B cell (primary cell): Measurements from ENCODE around the gene ZC3H7B. TPM values are rescaled to one million over a fixed set of nuclear protein-coding genes. Genes with fewer than 3 reads are reported as not detected.

Source experiments
- ATAC-seq: fragments of 200-7000 bp; cut with Tn5 transposase; one replicate; pipeline ENCODE4 v1.10.0; 2021; ENCODE audit warnings: low read depth, mild to moderate bottlenecking, moderate number of reproducible peaks, moderate library complexity
- CTCF ChIA-PET: fragments of 350-600 bp; sonication (Branson Sonifier 250); formaldehyde crosslinking; loops from one replicate; lab custom pipeline; 2021; ENCODE audit warnings: antibody characterized with exemption, inconsistent platforms; lab: Charles Lee
- POLR2A ChIA-PET: fragments of 350-600 bp; sonication (Branson Sonifier 250); formaldehyde crosslinking; loops from one replicate; lab custom pipeline; 2021; ENCODE audit warnings: antibody characterized with exemption; lab: Charles Lee
- DNase-seq: peaks from one replicate; pipeline ENCODE4 v3.0.0; 2013
- H2AFZ ChIP-seq: 2 replicates; pipeline ENCODE4 v1.6.1; 2012; ENCODE audit warnings: mild to moderate bottlenecking, low read depth, low read length; ENCODE audit not compliant: insufficient read depth, poor library complexity, severe bottlenecking
- H3K27ac ChIP-seq, 2 donors: 1 replicate in 1 of 2; 2 replicates in 1 of 2; pipeline ENCODE4 v1.5.1; 2012 to 2013; ENCODE audit warnings: low read length in 2 of 2, mild to moderate bottlenecking in 2 of 2, moderate library complexity in 1 of 2
- H3K27me3 ChIP-seq, 4 experiments: fragments of 200-600 bp in 1 of 4; sonication (generic) in 1 of 4; replicated peaks in 1 of 4; 1 replicate in 2 of 4; 2 replicates in 2 of 4; pipeline versions ENCODE4 v1.6.1 to v1.7.0; 2013 to 2016; ENCODE audit warnings: low read length in 3 of 4, mild to moderate bottlenecking in 2 of 4, mixed read lengths in 1 of 4, moderate library complexity in 1 of 4; ENCODE audit not compliant: insufficient read depth in 4 of 4, control insufficient read depth in 3 of 4; ENCODE audit errors: control extremely low read depth in 1 of 4
- H3K36me3 ChIP-seq, 2 experiments: replicated peaks in 1 of 2; 1 replicate in 1 of 2; 2 replicates in 1 of 2; pipeline versions ENCODE4 v1.6.1 to v1.7.1; 2013; ENCODE audit warnings: low read length in 1 of 2; ENCODE audit not compliant: insufficient read depth in 2 of 2, control insufficient read depth in 1 of 2; ENCODE audit errors: control extremely low read depth in 1 of 2, extremely low read depth in 1 of 2
- H3K4me1 ChIP-seq, 2 donors: fragments of 200-600 bp in 1 of 2; sonication (generic) in 1 of 2; 1 replicate in 1 of 2; 2 replicates in 1 of 2; pipeline versions ENCODE4 v1.5.1 to v1.6.1; 2013 to 2017; ENCODE audit warnings: low read length in 2 of 2; ENCODE audit not compliant: control insufficient read depth in 2 of 2, insufficient read depth in 2 of 2
- H3K4me2 ChIP-seq: replicated peaks from 2 replicates; pipeline ENCODE3; 2012; ENCODE audit warnings: mild to moderate bottlenecking, low read depth, low read length; ENCODE audit not compliant: poor library complexity, severe bottlenecking
- H3K4me3 ChIP-seq, 5 experiments: fragments of 200-600 bp in 1 of 5; sonication (generic) in 1 of 5; 1 replicate in 3 of 5; 2 replicates in 2 of 5; pipeline versions ENCODE4 v1.5.1 to v1.7.0; 2011 to 2016; ENCODE audit warnings: low read length in 4 of 5, mild to moderate bottlenecking in 4 of 5, low read depth in 2 of 5, control low read depth in 1 of 5, moderate library complexity in 1 of 5; ENCODE audit not compliant: insufficient read depth in 1 of 5; ENCODE audit errors: control extremely low read depth in 1 of 5, extremely low read depth in 1 of 5
- H3K79me2 ChIP-seq: fragments of 200-600 bp; sonication (generic); one replicate; pipeline ENCODE4 v1.6.0; 2016; ENCODE audit warnings: low read length; ENCODE audit not compliant: control insufficient read depth, insufficient read depth
- H3K9ac ChIP-seq: fragments of 200-600 bp; sonication (generic); 2 replicates; pipeline ENCODE4 v1.6.1; 2017; ENCODE audit warnings: mild to moderate bottlenecking, low read length, moderate library complexity
- H3K9me3 ChIP-seq, 3 donors: one replicate each; pipeline versions ENCODE4 v1.6.1 to v1.7.1; 2013; ENCODE audit warnings: low read length in 2 of 3; ENCODE audit not compliant: control insufficient read depth in 2 of 3, insufficient read depth in 1 of 3; ENCODE audit errors: control extremely low read depth in 1 of 3
- H4K20me1 ChIP-seq: 2 replicates; pipeline ENCODE4 v1.6.0; 2012; ENCODE audit warnings: mild to moderate bottlenecking, low read length; ENCODE audit not compliant: insufficient read depth, control insufficient read depth, poor library complexity, severe bottlenecking
- H3K27ac Mint-ChIP-seq: one replicate; pipeline ENCODE4 v1.8.0; 2021; ENCODE audit warnings: mixed read lengths
- H3K27me3 Mint-ChIP-seq: one replicate; pipeline ENCODE4 v1.8.0; 2021; ENCODE audit warnings: mixed read lengths
- H3K4me1 Mint-ChIP-seq: one replicate; pipeline ENCODE4 v1.8.0; 2021; ENCODE audit warnings: mixed read lengths
- H3K4me3 Mint-ChIP-seq: one replicate; pipeline ENCODE4 v1.8.0; 2021; ENCODE audit warnings: mixed read lengths
- H3K9me3 Mint-ChIP-seq: one replicate; pipeline ENCODE4 v1.8.0; 2022; ENCODE audit warnings: mixed read lengths; ENCODE audit not compliant: insufficient read depth
- CTCF ChIP-seq: fragments of 200-600 bp; IDR thresholded peaks from one replicate; pipeline ENCODE4 v1.8.0; 2022; ENCODE audit warnings: antibody characterized with exemption, mild to moderate bottlenecking
- EZH2 ChIP-seq: IDR thresholded peaks from 2 replicates; pipeline ENCODE4 v1.6.1; 2012; ENCODE audit warnings: borderline replicate concordance, low read depth, mild to moderate bottlenecking, moderate library complexity, low read length; ENCODE audit not compliant: insufficient read depth, poor library complexity, severe bottlenecking
- WGBS: methylation state at CpG from one replicate; pipeline ENCODE4 v1.1.5; 2013; ENCODE audit warnings: missing lambda C conversion rate; ENCODE audit not compliant: insufficient coverage; 5-methylcytosine and 5-hydroxymethylcytosine counted together
- intact Hi-C: fragments of 100-400 bp; cut with micrococcal nuclease; formaldehyde crosslinking; loops from one replicate; pipeline ENCODE4 v1.10.0; 2022
- polyA plus RNA-seq: library from polyadenylated mRNA; depleted of rRNA; stranded (reverse); fragments of >200 nt; gene quantifications from 2 replicates; pipeline ENCODE4 v1.2.3, GENCODE V29; 2012
- total RNA-seq, 2 donors: library from RNA; stranded (reverse); fragments of 120-200 nt in 1 of 2; gene quantifications; 1 replicate in 1 of 2; 2 replicates in 1 of 2; pipeline versions ENCODE4 v1.2.3 to v1.2.4, GENCODE V29; 2013 to 2022

ZC3H7B gene
- total and polyA plus RNA-seq, 2 donors (not counting 1 experiment from before 2014, with no cell fraction given): 29.8 to 41.9 TPM

- intact Hi-C loops: no loop called here
- Mint-ChIP-seq H3K9me3 (no peaks in the 10 kb centered on the region), H3K4me3 (no peak overlapping the region), H3K27me3 (no peaks in the 10 kb centered on the region), H3K27ac (no peak overlapping the region), H3K4me1 (no peaks in the 10 kb centered on the region)
- no peaks in the 10 kb centered on the region for H3K27me3 ChIP-seq
- H2AFZ ChIP-seq: no peak overlapping the region
- no peak overlapping the region for H3K27ac ChIP-seq
- H3K79me2 ChIP-seq: no peaks in the 10 kb centered on the region
- H4K20me1 ChIP-seq: no peaks in the 10 kb centered on the region
- H3K9me3 ChIP-seq: no peaks in the 10 kb centered on the region
- H3K4me1 ChIP-seq: no peaks in the 10 kb centered on the region
- H3K9ac ChIP-seq: no peak overlapping the region
- WGBS: 95% methylated on average over 14 of the region's 15 CpGs
- H3K4me2 ChIP-seq: no peak overlapping the region
- ATAC-seq: no peak
- no peak overlapping the region for H3K4me3 ChIP-seq
- POLR2A ChIA-PET: no interaction called here
- no peak for DNase-seq
- H3K36me3 ChIP-seq: peaks cover 6 to 71% of the 10 kb centered on the region in 2 experiments
- TF ChIP-seq EZH2 (no peak), CTCF (no peak)
- CTCF ChIA-PET: interaction anchor here (0.6 to 1.5 kb wide), 2 partner anchors 39 to 830 kb away, joined by 3 read pairs; partner anchors contain the start of gene ZC3H7B
These were observed 39.0 kb upstream of the ZC3H7B start for GRCh38 chr22:41262250-41262765.

- Histone ChIP-seq H3K27me3 (no peaks in the 10 kb centered on the region), H4K20me1 (no peaks in the 10 kb centered on the region), H3K9ac (no peak overlapping the region), H3K4me1 (no peaks in the 10 kb centered on the region), H3K36me3 (peaks cover 6 to 72% of the 10 kb centered on the region in 2 experiments), H3K27ac (no peak overlapping the region), H3K4me2 (no peak overlapping the region), H3K4me3 (no peak overlapping the region), H3K9me3 (no peaks in the 10 kb centered on the region), H3K79me2 (no peaks in the 10 kb centered on the region), H2AFZ (no peak overlapping the region)
- CTCF ChIA-PET: interaction anchor here (0.6 kb wide), 1 partner anchor 340 kb away, joined by 3 read pairs; no protein-coding TSS in a partner anchor
- intact Hi-C loops: no loop called here
- no peaks in the 10 kb centered on the region for H3K27me3 Mint-ChIP-seq
- WGBS: 100% methylated on average over 2 of the region's 2 CpGs
- no peaks in the 10 kb centered on the region for H3K9me3 Mint-ChIP-seq
- DNase-seq (no peak), ATAC-seq (no peak)
- POLR2A ChIA-PET: no interaction called here
- H3K4me3 Mint-ChIP-seq: no peak overlapping the region
- TF ChIP-seq CTCF (no peak), EZH2 (no peak)
- no peak overlapping the region for H3K27ac Mint-ChIP-seq
- H3K4me1 Mint-ChIP-seq: no peaks in the 10 kb centered on the region
These were observed 37.6 kb upstream of the ZC3H7B start for GRCh38 chr22:41263704-41264103.
